Kidney (tissue), 14 donors: ENCODE data around the gene RHBDL2. TPM values are rescaled to one million over a fixed set of nuclear protein-coding genes. Genes with fewer than 3 reads are reported as not detected.
"Not testable (repeated sequence)": the region's sequence is repeated elsewhere in the genome, so short reads cannot be mapped to it uniquely, and the experiment has no call there.

Experiments used
- DNase-seq, 5 donors: peaks; one replicate each; pipeline ENCODE4 v3.0.0-alpha.2; 2013 to 2020
- FAIRE-seq: peaks from 2 replicates; lab custom pipeline; 2012; peaks lifted over from hg19 to GRCh38; lab: Jason Lieb, UNC
- H3K27ac ChIP-seq, 2 donors: one replicate each; pipeline ENCODE4 v1.7.0; 2013; ENCODE audit warnings: low read depth in 2 of 2, low read length in 2 of 2, inconsistent platforms in 1 of 2
- H3K27me3 ChIP-seq: one replicate; pipeline ENCODE4 v1.7.1; 2013; ENCODE audit warnings: low read length, inconsistent platforms; ENCODE audit not compliant: control insufficient read depth, insufficient read depth
- H3K36me3 ChIP-seq, 3 donors: one replicate each; pipeline versions ENCODE4 v1.7.0 to v1.7.1; 2013; ENCODE audit warnings: low read length in 3 of 3, control low read depth in 1 of 3, inconsistent platforms in 1 of 3; ENCODE audit not compliant: insufficient read depth in 3 of 3, control insufficient read depth in 2 of 3
- H3K4me1 ChIP-seq, 3 donors: one replicate each; pipeline versions ENCODE4 v1.7.0 to v1.7.1; 2013; ENCODE audit warnings: low read length in 3 of 3, inconsistent platforms in 1 of 3, low read depth in 1 of 3; ENCODE audit not compliant: control insufficient read depth in 2 of 3, insufficient read depth in 2 of 3
- H3K4me3 ChIP-seq, 3 donors: one replicate each; pipeline versions ENCODE4 v1.7.0 to v1.8.1; 2013; ENCODE audit warnings: low read length in 3 of 3, control low read depth in 1 of 3, inconsistent platforms in 1 of 3
- H3K9ac ChIP-seq, 3 donors: one replicate each; pipeline versions ENCODE4 v1.7.0 to v1.7.1; 2013; ENCODE audit warnings: low read length in 3 of 3, control low read depth in 1 of 3, inconsistent platforms in 1 of 3
- H3K9me3 ChIP-seq, 3 donors: one replicate each; pipeline versions ENCODE4 v1.7.0 to v1.7.1; 2013; ENCODE audit warnings: low read length in 3 of 3, control low read depth in 1 of 3, inconsistent platforms in 1 of 3; ENCODE audit not compliant: control insufficient read depth in 2 of 3, insufficient read depth in 1 of 3
- intact Hi-C: fragments of 100-400 bp; cut with DNase I; formaldehyde crosslinking; loops from one replicate; pipeline ENCODE4 v1.11.1; 2022
- polyA plus RNA-seq: library from polyadenylated mRNA; stranded (reverse); fragments of 350-450 nt; fragmentation: Illumina TruSeq; extraction: RNeasy Lipid Tissue Mini Kit (QIAGEN cat#74804); gene quantifications from one replicate; pipeline ENCODE4 v1.2.3, GENCODE V29; 2014; ENCODE audit warnings: low read depth, low replicate concordance; ENCODE audit not compliant: insufficient read depth
- total RNA-seq: library from RNA; stranded (reverse); fragmentation: NEBNext Ultra II Directional; extraction: Animal tissue kit (Norgen Biotek cat#: 25700); gene quantifications from one replicate; pipeline ENCODE4 v1.2.1, GENCODE V29; 2021
- TF ChIP-seq, protein P1 (sequence below): IDR thresholded peaks from 3 replicates; pipeline ENCODE4 v1.5.1; 2012; ENCODE audit warnings: mild to moderate bottlenecking, moderate library complexity, borderline replicate concordance; ENCODE audit not compliant: insufficient read depth; ENCODE audit errors: extremely low read depth
- donor health status: control.
- donor health status: control.
- donor health status: control.
- donor health status: control.
- donor health status: control.
- donor health status: DM: yes; HTN: yes; CAD: no.
- donor health status: Normal renal cell carcinoma (clear cell type).

RHBDL2 gene
- total and polyA plus RNA-seq, 2 donors from 2014 or later = 0.34 to 2.1 TPM

DNA sequence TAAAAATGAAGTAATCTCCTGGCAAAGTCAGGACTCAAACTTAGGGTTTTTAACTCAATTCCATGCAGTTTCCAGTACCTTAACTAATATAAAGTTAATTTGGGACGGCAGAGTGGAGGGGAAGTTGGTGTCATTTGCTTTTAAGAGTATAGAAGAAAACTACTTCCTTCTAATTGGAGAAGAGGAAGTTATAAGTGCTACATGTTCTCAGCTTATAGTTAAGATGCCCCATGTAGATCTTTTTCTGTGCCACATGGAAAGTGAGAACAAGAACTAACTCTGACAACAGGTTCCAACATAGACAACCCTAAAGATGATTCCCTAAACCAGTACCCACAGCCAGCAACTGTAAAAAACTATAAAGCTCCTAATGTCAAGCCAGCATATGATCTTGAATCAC, 93.6 kb downstream of the RHBDL2 start:
- Histone ChIP-seq H3K9ac (no peak overlapping the region), H3K27ac (no peak overlapping the region), H3K36me3 (peaks cover 2 to 27% (median 18%) of the 10 kb centered on the region in 3 donors), H3K4me1 (no peaks in the 10 kb centered on the region), H3K4me3 (no peak overlapping the region), H3K27me3 (no peaks in the 10 kb centered on the region), H3K9me3 (no peaks in the 10 kb centered on the region)
- FAIRE-seq (no peak), DNase-seq (no peak)
- intact Hi-C loops = no loop called here
- TF ChIP-seq, protein P1, sequence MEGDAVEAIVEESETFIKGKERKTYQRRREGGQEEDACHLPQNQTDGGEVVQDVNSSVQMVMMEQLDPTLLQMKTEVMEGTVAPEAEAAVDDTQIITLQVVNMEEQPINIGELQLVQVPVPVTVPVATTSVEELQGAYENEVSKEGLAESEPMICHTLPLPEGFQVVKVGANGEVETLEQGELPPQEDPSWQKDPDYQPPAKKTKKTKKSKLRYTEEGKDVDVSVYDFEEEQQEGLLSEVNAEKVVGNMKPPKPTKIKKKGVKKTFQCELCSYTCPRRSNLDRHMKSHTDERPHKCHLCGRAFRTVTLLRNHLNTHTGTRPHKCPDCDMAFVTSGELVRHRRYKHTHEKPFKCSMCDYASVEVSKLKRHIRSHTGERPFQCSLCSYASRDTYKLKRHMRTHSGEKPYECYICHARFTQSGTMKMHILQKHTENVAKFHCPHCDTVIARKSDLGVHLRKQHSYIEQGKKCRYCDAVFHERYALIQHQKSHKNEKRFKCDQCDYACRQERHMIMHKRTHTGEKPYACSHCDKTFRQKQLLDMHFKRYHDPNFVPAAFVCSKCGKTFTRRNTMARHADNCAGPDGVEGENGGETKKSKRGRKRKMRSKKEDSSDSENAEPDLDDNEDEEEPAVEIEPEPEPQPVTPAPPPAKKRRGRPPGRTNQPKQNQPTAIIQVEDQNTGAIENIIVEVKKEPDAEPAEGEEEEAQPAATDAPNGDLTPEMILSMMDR = no peak

DNA sequence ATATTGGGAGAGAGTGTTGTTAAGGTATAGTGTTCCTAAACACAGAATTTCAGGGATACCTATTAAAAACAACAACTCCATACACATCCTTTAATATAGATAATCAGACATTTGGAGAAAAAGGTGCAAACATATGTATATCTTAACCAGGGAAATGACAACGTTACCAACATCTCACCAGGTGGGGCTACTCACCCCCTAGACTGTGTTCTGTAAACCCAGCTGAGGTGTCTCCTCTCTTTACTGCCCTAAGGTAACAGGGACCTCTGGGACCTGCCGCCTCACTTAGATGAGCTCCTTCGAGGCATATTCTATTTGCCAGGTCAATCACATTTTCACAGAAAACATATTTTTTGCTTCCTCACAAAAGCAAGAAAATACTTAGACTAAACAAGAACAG, 95.4 kb downstream of the RHBDL2 start:
- no peaks in the 10 kb centered on the region for H3K9me3 ChIP-seq
- no peaks in the 10 kb centered on the region for H3K27me3 ChIP-seq
- no peaks in the 10 kb centered on the region for H3K4me1 ChIP-seq
- FAIRE-seq (no peak), DNase-seq (no peak)
- no peak overlapping the region for H3K27ac ChIP-seq
- no peak overlapping the region for H3K4me3 ChIP-seq
- no peak overlapping the region for H3K9ac ChIP-seq
- intact Hi-C loops = no loop called here
- TF ChIP-seq, protein P1 = no peak
- H3K36me3 ChIP-seq = peaks cover 0 to 17% (median 15%) of the 10 kb centered on the region in 3 donors

DNA sequence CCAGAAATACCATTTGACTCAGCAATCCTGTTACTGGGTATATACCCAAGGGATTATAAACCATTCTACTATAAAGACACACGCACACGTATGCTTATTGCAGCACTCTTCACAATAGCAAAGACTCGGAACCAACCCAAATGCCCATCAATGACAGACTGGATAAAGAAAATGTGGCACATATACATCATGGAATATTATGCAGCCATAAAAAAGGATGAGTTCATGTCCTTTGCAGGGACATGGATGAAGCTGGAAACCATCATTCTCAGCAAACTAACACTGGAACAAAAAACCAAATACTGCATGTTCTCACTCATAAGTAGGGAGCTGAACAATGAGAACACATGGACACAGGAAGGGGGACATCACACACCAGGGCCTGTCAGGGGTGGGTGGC, 96.5 kb downstream of the RHBDL2 start:
- H3K27ac ChIP-seq, DNase-seq, H3K27me3 ChIP-seq, H3K4me3 ChIP-seq, H3K9me3 ChIP-seq, FAIRE-seq, H3K4me1 ChIP-seq, H3K9ac ChIP-seq, intact Hi-C loops: not testable (repeated sequence)
- peaks cover 0 to 17% (median 10%) of the 10 kb centered on the region in 3 donors for H3K36me3 ChIP-seq

DNA sequence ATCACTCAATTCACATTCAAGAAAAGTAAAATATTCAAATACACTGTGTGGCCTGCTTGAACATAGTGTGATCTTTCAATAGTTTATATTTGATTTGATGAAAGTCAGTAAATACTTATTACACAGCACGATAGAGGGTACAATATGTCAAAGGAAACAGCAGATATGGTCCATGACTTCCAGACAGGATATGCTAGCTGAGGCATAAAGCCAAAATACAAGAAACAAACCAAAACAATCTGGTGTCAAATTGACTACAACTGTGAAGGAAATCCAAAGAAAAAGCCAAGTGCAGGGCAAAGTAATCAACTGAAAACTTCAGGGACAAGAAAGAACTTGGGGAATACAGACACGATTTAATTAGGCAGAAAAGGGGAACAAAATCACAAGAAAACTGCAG, 101.3 kb downstream of the RHBDL2 start:
- intact Hi-C loops = no loop called here
- H3K36me3 ChIP-seq = peaks cover 2 to 15% (median 14%) of the 10 kb centered on the region in 3 donors
- no peak for FAIRE-seq

More for the DNA sequence above, 101.3 kb downstream of the RHBDL2 start:
- no peak for DNase-seq
- Histone ChIP-seq H3K27ac (no peak overlapping the region), H3K9me3 (no peaks in the 10 kb centered on the region), H3K9ac (no peak overlapping the region), H3K27me3 (no peaks in the 10 kb centered on the region), H3K4me1 (no peaks in the 10 kb centered on the region), H3K4me3 (no peak overlapping the region)
- TF ChIP-seq, protein P1 = no peak
